Measurements from ENCODE around the gene RIPK1. TPM values are rescaled to one million over a fixed set of nuclear protein-coding genes. Genes with fewer than 3 reads are reported as not detected.
"Not testable (repeated sequence)": the region's sequence is repeated elsewhere in the genome, so short reads cannot be mapped to it uniquely, and the experiment has no call there.

The RIPK1 gene
- total RNA-seq, 1 donor from 2014 or later: 18.4 TPM

- no peaks in the 10 kb centered on the region for H3K4me1 Mint-ChIP-seq
- H3K9me3 Mint-ChIP-seq: no peaks in the 10 kb centered on the region
- peaks cover 70% of the 10 kb centered on the region for H3K36me3 Mint-ChIP-seq
- H3K27me3 Mint-ChIP-seq (ENCODE audit: low read depth): no peaks in the 10 kb centered on the region
- TF ChIP-seq, protein P1, sequence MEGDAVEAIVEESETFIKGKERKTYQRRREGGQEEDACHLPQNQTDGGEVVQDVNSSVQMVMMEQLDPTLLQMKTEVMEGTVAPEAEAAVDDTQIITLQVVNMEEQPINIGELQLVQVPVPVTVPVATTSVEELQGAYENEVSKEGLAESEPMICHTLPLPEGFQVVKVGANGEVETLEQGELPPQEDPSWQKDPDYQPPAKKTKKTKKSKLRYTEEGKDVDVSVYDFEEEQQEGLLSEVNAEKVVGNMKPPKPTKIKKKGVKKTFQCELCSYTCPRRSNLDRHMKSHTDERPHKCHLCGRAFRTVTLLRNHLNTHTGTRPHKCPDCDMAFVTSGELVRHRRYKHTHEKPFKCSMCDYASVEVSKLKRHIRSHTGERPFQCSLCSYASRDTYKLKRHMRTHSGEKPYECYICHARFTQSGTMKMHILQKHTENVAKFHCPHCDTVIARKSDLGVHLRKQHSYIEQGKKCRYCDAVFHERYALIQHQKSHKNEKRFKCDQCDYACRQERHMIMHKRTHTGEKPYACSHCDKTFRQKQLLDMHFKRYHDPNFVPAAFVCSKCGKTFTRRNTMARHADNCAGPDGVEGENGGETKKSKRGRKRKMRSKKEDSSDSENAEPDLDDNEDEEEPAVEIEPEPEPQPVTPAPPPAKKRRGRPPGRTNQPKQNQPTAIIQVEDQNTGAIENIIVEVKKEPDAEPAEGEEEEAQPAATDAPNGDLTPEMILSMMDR (IDR thresholded peaks at IDR 0.05; ENCODE audit: unreplicated experiment): no peak
- H3K27ac Mint-ChIP-seq: no peak overlapping the region
- DNase-seq (ENCODE audit: low spot score in 2 of 2, unreplicated experiment in 2 of 2): no peak
- H3K4me3 Mint-ChIP-seq: no peak overlapping the region
Observed at GRCh38 chr6:3135668-3136291, 67.5 kb downstream of the RIPK1 start.

GRCh38 chr6:3136292-3137011 is 68.2 kb downstream of the RIPK1 start:
- Mint-ChIP-seq H3K36me3 (peaks cover 69% of the 10 kb centered on the region), H3K27me3 (ENCODE audit: low read depth) (no peaks in the 10 kb centered on the region), H3K9me3 (no peaks in the 10 kb centered on the region), H3K4me1 (no peaks in the 10 kb centered on the region), H3K27ac (no peak overlapping the region), H3K4me3 (no peak overlapping the region)
- TF ChIP-seq, protein P1 (IDR thresholded peaks at IDR 0.05; ENCODE audit: unreplicated experiment): no peak
- no peak for DNase-seq (ENCODE audit: low spot score in 2 of 2, unreplicated experiment in 2 of 2)

- H3K9me3 Mint-ChIP-seq: no peaks in the 10 kb centered on the region
- H3K36me3 Mint-ChIP-seq: peaks cover 64% of the 10 kb centered on the region
- H3K27me3 Mint-ChIP-seq (ENCODE audit: low read depth): no peaks in the 10 kb centered on the region
- DNase-seq (ENCODE audit: low spot score in 2 of 2, unreplicated experiment in 2 of 2): no peak
- TF ChIP-seq, protein P1 (IDR thresholded peaks at IDR 0.05; ENCODE audit: unreplicated experiment): no peak
- no peak overlapping the region for H3K4me3 Mint-ChIP-seq
- no peak overlapping the region for H3K27ac Mint-ChIP-seq
- no peaks in the 10 kb centered on the region for H3K4me1 Mint-ChIP-seq
Observed at GRCh38 chr6:3137057-3137777, 68.9 kb downstream of the RIPK1 start.

DNA sequence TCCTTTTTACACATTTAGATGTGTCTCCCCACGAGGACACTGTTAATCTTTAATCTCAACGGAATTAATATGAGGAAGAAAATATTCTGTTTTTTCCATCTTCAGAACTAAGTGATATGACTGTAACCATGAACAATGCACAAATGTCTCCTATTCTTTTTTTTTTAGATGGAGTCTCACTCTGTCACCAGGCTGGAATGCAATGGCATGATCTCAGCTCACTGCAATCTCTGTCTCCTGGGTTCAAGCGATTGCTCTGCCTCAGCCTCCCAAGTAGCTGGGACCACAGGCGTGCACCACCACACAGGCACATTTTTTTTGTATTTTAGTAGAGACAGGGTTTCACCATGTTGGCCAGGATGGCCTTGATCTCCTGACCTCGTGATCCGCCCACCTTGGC is 69.6 kb downstream of the RIPK1 start:
- not testable (repeated sequence) for H3K27ac Mint-ChIP-seq; H3K27me3 Mint-ChIP-seq (ENCODE audit: low read depth); DNase-seq (ENCODE audit: low spot score in 2 of 2, unreplicated experiment in 2 of 2); H3K4me3 Mint-ChIP-seq; H3K4me1 Mint-ChIP-seq; H3K9me3 Mint-ChIP-seq
- peaks cover 62% of the 10 kb centered on the region for H3K36me3 Mint-ChIP-seq

DNA sequence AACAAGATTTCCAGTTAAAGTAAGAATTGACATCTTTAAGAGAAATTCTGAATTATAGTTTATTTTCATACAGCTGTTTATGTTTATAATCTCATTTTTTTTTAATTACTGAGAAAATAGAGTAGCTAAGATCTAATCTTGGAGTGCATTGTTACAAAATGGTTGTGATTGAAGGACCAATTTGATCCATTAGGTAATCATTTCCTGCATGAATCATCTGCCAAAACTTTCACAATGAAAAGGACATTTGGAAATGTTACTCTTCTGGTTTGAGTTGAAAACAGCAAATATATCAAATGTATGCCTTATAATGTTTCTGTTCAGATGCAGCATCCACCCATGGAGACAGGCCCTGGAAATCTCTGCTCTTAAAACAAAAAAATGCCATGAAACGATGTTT is 70.0 kb downstream of the RIPK1 start:
- Mint-ChIP-seq H3K36me3 (peaks cover 63% of the 10 kb centered on the region), H3K27ac (no peak overlapping the region), H3K9me3 (no peaks in the 10 kb centered on the region), H3K27me3 (ENCODE audit: low read depth) (no peaks in the 10 kb centered on the region), H3K4me3 (no peak overlapping the region), H3K4me1 (no peaks in the 10 kb centered on the region)
- TF ChIP-seq, protein P1 (IDR thresholded peaks at IDR 0.05; ENCODE audit: unreplicated experiment): no peak
- no peak for DNase-seq (ENCODE audit: low spot score in 2 of 2, unreplicated experiment in 2 of 2)
